Breast epithelium (tissue), 3 donors: ENCODE data around the gene NEK5.

Experiments used
- CTCF ChIP-seq, 3 donors: fragments of 450-650 bp; IDR thresholded peaks; one replicate each; pipeline ENCODE4 v1.5.1; 2016 to 2017; ENCODE audit warnings: antibody characterized with exemption in 3 of 3, mild to moderate bottlenecking in 3 of 3, moderate library complexity in 3 of 3
- POLR2A ChIP-seq: fragments of 450-650 bp; IDR thresholded peaks from one replicate; pipeline ENCODE4 v1.6.1; 2016; ENCODE audit warnings: antibody characterized with exemption, mild to moderate bottlenecking, moderate library complexity

- TF ChIP-seq CTCF (IDR thresholded peaks at IDR 0.05) (no peak), POLR2A (no peak)
Measured at GRCh38 chr13:52011632-52012511, 117.0 kb downstream of the NEK5 start, which contains the start of gene ALG11.
